HL-60 (cell line): Measurements from ENCODE around the gene SLC7A9.

Experiments used
- DNase-seq, 2 experiments: peaks; one replicate each; pipeline ENCODE4 v3.0.0-alpha.2; 2010 to 2020; ENCODE audit warnings: low read depth in 1 of 2, low spot score in 1 of 2
- H3K27ac ChIP-seq: fragments of 250-450 bp; sonication (Bioruptor Pico); replicated peaks from 2 replicates; pipeline ENCODE4 v1.5.1; 2020; ENCODE audit warnings: mild to moderate bottlenecking, moderate library complexity
- H3K27me3 ChIP-seq: fragments of 250-450 bp; sonication (Bioruptor Pico); 2 replicates; pipeline ENCODE4 v1.5.1; 2021; ENCODE audit warnings: mild to moderate bottlenecking, moderate library complexity; ENCODE audit not compliant: insufficient read depth, poor library complexity, severe bottlenecking
- H3K4me3 ChIP-seq: replicated peaks from 2 replicates; pipeline ENCODE4 v1.5.1; 2011; ENCODE audit warnings: mild to moderate bottlenecking, control low read depth, low read length; ENCODE audit not compliant: insufficient read depth
- GABPA ChIP-seq: IDR thresholded peaks from 2 replicates; pipeline ENCODE4 v1.6.1; 2012; ENCODE audit warnings: low read depth
- POLR2AphosphoS5 ChIP-seq: IDR thresholded peaks from 2 replicates; pipeline ENCODE4 v1.6.1; 2012; ENCODE audit warnings: low read depth
- REST ChIP-seq: IDR thresholded peaks from 2 replicates; pipeline ENCODE4 v1.6.1; 2012; ENCODE audit warnings: low read depth; ENCODE audit not compliant: insufficient replicate concordance
- SPI1 ChIP-seq: IDR thresholded peaks from 2 replicates; pipeline ENCODE4 v1.6.1; 2012; ENCODE audit warnings: low read depth, mild to moderate bottlenecking, borderline replicate concordance
- TF ChIP-seq, protein P1 (sequence below): IDR thresholded peaks from one replicate; pipeline ENCODE4 v1.5.1; 2011; ENCODE audit warnings: low read length, control low read depth, inconsistent platforms; ENCODE audit not compliant: insufficient read depth

Gene SLC7A9

GRCh38 chr19:32865326-32865725, 4.2 kb downstream of the SLC7A9 start:
- DNase-seq: no peak
- Histone ChIP-seq H3K4me3 (no peak overlapping the region), H3K27me3 (no peaks in the 10 kb centered on the region), H3K27ac (no peak overlapping the region)
- TF ChIP-seq GABPA (no peak), POLR2AphosphoS5 (no peak), REST (no peak), SPI1 (no peak)
- TF ChIP-seq, protein P1, sequence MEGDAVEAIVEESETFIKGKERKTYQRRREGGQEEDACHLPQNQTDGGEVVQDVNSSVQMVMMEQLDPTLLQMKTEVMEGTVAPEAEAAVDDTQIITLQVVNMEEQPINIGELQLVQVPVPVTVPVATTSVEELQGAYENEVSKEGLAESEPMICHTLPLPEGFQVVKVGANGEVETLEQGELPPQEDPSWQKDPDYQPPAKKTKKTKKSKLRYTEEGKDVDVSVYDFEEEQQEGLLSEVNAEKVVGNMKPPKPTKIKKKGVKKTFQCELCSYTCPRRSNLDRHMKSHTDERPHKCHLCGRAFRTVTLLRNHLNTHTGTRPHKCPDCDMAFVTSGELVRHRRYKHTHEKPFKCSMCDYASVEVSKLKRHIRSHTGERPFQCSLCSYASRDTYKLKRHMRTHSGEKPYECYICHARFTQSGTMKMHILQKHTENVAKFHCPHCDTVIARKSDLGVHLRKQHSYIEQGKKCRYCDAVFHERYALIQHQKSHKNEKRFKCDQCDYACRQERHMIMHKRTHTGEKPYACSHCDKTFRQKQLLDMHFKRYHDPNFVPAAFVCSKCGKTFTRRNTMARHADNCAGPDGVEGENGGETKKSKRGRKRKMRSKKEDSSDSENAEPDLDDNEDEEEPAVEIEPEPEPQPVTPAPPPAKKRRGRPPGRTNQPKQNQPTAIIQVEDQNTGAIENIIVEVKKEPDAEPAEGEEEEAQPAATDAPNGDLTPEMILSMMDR: no peak

DNA sequence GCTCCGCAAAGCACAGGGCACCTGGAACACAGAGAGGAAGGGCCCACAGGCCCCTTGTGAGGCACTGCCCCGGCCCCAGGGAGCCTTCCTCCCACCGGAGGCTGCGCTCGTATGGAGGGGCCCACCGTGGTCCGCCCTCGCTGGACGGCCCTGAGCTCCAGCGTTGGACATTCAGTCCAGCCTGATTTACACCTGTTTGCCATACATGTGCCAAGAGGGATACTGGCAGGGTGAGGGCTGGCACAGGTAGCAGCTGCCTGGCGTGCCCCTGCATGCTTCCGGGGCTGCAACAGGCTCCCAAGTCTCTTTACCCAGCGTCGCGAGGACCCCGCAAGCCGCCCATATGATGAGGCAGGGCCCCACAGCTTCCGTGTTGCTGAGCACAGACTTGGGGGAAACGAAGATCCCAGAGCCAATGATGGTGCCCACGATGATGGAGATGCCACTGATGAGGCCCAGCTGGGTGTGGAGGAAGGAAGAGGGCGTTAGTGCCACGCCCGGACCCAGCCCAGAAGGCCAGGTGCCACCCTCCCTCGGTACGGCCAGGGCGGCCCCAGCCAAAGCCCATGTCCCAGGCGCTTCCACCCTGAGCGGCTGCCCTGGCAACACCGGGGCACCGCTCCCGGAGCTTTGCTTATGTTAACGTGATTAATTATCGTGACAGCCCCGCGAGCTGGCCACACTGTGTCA, 5.1 kb downstream of the SLC7A9 start:
- DNase-seq: no peak
- H3K27ac ChIP-seq: no peak overlapping the region
- no peaks in the 10 kb centered on the region for H3K27me3 ChIP-seq
- H3K4me3 ChIP-seq: no peak overlapping the region
- TF ChIP-seq, protein P1: no peak
- TF ChIP-seq REST: no peak
- no peak for TF ChIP-seq SPI1
- TF ChIP-seq POLR2AphosphoS5: no peak
- TF ChIP-seq GABPA: no peak

DNA sequence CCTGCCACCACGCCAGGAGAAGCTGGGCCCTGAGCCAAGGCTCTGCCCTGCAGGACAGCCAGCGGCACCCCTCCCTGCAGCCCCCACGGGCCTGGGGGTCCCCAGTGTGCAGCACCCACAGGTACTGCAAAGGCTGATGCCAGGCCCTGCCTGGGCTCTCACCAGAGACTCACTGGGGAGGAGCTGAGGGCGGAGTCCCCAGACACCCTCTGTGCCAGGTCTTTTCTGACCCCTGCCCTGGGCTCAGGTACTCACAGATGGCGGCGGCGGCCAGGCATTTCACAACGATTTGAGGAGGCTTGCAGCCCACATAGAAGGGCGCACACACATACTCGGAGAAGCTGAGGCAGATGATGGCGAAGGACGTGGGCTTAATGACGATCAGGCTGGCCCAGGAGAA, 5.7 kb downstream of the SLC7A9 start:
- H3K4me3 ChIP-seq: no peak overlapping the region
- DNase-seq: no peak
- H3K27ac ChIP-seq: no peak overlapping the region
- TF ChIP-seq, protein P1: no peak
- no peak for TF ChIP-seq GABPA
- TF ChIP-seq SPI1: no peak
- TF ChIP-seq POLR2AphosphoS5: no peak
- no peak for TF ChIP-seq REST
- no peaks in the 10 kb centered on the region for H3K27me3 ChIP-seq
